Calu3 (cell line): ENCODE data around the gene ZFC3H1. TPM values are rescaled to one million over a fixed set of nuclear protein-coding genes. Genes with fewer than 3 reads are reported as not detected.
"Not testable (repeated sequence)": the region's sequence is repeated elsewhere in the genome, so short reads cannot be mapped to it uniquely, and the experiment has no call there.

Source experiments
- BruUV-seq: library from RNA; stranded (reverse); fragments of 400-500 nt; replicated peaks from 2 replicates; lab custom pipeline; 2021; lab: Mats Ljungman, UMichigan
- CTCF ChIA-PET: fragments of 300-600 bp; sonication (Branson Sonifier 250); formaldehyde crosslinking; loops from one replicate; lab custom pipeline; 2022; ENCODE audit warnings: antibody characterized with exemption; lab: Charles Lee
- DNase-seq: peaks from one replicate; pipeline ENCODE4 v3.0.0; 2022
- H3K27ac Mint-ChIP-seq: one replicate; pipeline ENCODE4 v1.8.0; 2022; ENCODE audit warnings: mixed read lengths; ENCODE audit not compliant: unreplicated experiment
- H3K27me3 Mint-ChIP-seq: one replicate; pipeline ENCODE4 v1.8.0; 2022; ENCODE audit warnings: mixed read lengths; ENCODE audit not compliant: unreplicated experiment
- H3K36me3 Mint-ChIP-seq: one replicate; pipeline ENCODE4 v1.8.0; 2022; ENCODE audit warnings: mild to moderate bottlenecking, moderate library complexity, mixed read lengths; ENCODE audit not compliant: insufficient read depth, unreplicated experiment
- H3K4me1 Mint-ChIP-seq: one replicate; pipeline ENCODE4 v1.8.0; 2022; ENCODE audit warnings: mild to moderate bottlenecking, low read depth, mixed read lengths; ENCODE audit not compliant: unreplicated experiment
- H3K4me3 Mint-ChIP-seq: one replicate; pipeline ENCODE4 v1.8.0; 2022; ENCODE audit warnings: mild to moderate bottlenecking, low read depth, moderate library complexity, mixed read lengths; ENCODE audit not compliant: unreplicated experiment
- H3K9me3 Mint-ChIP-seq: one replicate; pipeline ENCODE4 v1.8.0; 2022; ENCODE audit warnings: low read depth, mixed read lengths; ENCODE audit not compliant: unreplicated experiment
- intact Hi-C: fragments of 100-400 bp; cut with micrococcal nuclease; formaldehyde crosslinking; loops from one replicate; pipeline ENCODE4 v1.10.0; 2022; ENCODE audit not compliant: unreplicated experiment
- total RNA-seq: library from RNA; stranded (reverse); gene quantifications from 2 replicates; pipeline ENCODE4 v1.2.3, GENCODE V29; 2022
- TF ChIP-seq, protein P1 (sequence below): fragments of 200-600 bp; IDR thresholded peaks from one replicate; pipeline ENCODE4 v1.8.0; 2022; ENCODE audit warnings: antibody characterized with exemption; ENCODE audit not compliant: unreplicated experiment

Gene ZFC3H1
- total RNA-seq, 1 experiment from 2014 or later = 66.6 TPM

DNA sequence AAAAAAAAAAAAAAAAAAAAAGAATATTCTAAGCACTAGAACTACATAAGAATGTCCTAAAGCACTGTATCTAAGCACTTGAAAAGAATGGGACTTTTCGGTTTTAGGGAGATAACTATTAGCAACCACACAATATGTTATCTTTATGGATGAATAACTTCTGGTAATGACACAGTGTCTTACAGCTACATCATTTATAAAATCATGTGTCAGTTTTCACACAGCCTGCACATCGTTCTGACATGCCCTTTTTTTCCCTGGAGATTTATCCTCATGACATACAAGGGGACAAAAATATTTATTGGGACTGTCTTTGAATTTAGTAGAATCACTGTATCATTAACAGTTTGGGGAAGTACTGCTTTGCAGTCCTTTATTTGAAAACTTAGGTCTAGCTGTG is 39.6 kb upstream of the ZFC3H1 start:
- TF ChIP-seq, protein P1, sequence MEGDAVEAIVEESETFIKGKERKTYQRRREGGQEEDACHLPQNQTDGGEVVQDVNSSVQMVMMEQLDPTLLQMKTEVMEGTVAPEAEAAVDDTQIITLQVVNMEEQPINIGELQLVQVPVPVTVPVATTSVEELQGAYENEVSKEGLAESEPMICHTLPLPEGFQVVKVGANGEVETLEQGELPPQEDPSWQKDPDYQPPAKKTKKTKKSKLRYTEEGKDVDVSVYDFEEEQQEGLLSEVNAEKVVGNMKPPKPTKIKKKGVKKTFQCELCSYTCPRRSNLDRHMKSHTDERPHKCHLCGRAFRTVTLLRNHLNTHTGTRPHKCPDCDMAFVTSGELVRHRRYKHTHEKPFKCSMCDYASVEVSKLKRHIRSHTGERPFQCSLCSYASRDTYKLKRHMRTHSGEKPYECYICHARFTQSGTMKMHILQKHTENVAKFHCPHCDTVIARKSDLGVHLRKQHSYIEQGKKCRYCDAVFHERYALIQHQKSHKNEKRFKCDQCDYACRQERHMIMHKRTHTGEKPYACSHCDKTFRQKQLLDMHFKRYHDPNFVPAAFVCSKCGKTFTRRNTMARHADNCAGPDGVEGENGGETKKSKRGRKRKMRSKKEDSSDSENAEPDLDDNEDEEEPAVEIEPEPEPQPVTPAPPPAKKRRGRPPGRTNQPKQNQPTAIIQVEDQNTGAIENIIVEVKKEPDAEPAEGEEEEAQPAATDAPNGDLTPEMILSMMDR = no peak
- no peak overlapping the region for H3K4me3 Mint-ChIP-seq
- no peaks in the 10 kb centered on the region for H3K9me3 Mint-ChIP-seq
- CTCF ChIA-PET = interaction anchor here (0.7 kb wide), 1 partner anchor 21 kb away, joined by 4 read pairs; no protein-coding TSS in a partner anchor
- H3K36me3 Mint-ChIP-seq = no peaks in the 10 kb centered on the region
- intact Hi-C loops = no loop called here
- DNase-seq = no peak
- H3K27me3 Mint-ChIP-seq = no peaks in the 10 kb centered on the region
- H3K4me1 Mint-ChIP-seq = peaks cover 7% of the 10 kb centered on the region
- BruUV-seq = no TSS peak
- no peak overlapping the region for H3K27ac Mint-ChIP-seq

DNA sequence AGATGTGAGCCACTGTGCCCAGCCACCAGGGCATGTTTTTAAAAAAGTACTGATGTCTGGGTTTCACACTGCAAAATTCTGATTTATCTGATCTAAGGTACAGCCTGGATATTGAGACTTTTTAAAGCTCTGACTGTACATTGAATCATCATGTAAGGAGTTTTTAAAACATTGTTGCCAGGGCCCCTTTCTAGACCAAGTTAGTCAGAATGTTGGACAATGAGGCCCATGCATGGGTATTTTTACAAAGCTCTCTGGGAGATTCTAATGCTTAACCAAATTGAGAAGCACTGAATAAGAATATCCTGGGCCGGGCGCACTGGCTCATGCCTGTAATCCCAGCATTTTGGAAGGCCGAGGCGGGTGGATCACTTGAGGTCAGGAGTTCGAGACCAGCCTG is 38.9 kb upstream of the ZFC3H1 start:
- Mint-ChIP-seq H3K27ac (no peak overlapping the region), H3K4me3 (no peak overlapping the region), H3K9me3 (no peaks in the 10 kb centered on the region), H3K4me1 (peaks cover under 1% of the 10 kb centered on the region), H3K27me3 (no peaks in the 10 kb centered on the region), H3K36me3 (no peaks in the 10 kb centered on the region)
- intact Hi-C loops = no loop called here
- DNase-seq = no peak
- TF ChIP-seq, protein P1 = no peak
- CTCF ChIA-PET = no interaction called here
- no TSS peak for BruUV-seq

DNA sequence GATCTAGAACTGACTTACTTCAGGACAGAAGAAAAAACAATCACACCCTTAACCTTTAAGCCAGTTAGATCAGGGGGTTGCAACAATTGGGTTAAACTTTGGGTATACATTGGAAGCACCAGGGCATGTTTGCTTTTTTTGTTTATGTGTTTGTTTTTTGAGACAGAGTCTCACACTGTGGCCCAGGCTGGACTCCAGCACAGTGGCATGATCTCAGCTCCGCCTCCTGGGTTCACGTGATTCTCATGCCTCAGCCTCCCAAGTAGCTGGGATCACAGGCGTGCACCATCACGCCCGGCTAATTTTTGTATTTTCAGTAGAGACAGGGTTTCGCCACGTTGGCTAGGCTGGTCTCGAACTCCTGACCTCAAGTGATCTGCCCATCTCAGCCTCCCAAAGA is 38.5 kb upstream of the ZFC3H1 start:
- H3K4me1 Mint-ChIP-seq, BruUV-seq, H3K27ac Mint-ChIP-seq, DNase-seq, CTCF ChIA-PET, H3K36me3 Mint-ChIP-seq, H3K9me3 Mint-ChIP-seq, intact Hi-C loops, H3K27me3 Mint-ChIP-seq, H3K4me3 Mint-ChIP-seq: not testable (repeated sequence)

DNA sequence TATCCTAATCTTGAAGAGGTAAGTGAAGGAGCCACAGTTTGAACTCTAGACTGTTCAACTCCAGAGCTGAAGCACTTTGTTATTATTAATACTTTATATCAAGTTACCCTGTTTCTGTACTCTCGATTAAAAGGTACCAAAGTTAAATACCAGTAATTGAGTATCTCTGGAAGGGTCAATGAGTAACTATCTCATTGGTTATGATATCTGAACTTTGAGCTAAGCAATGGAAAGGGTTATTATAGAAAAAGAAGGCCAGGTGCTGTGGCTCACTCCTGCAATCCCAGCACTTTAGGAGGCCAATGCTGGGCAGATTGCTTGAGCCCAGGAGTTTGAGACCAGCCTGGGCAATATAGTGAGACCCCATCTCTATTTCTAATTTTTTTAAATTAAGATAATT is 32.1 kb upstream of the ZFC3H1 start:
- no peak for DNase-seq
- CTCF ChIA-PET = no interaction called here
- TF ChIP-seq, protein P1 = no peak
- Mint-ChIP-seq H3K4me1 (no peaks in the 10 kb centered on the region), H3K27ac (no peak overlapping the region), H3K27me3 (no peaks in the 10 kb centered on the region), H3K9me3 (no peaks in the 10 kb centered on the region), H3K4me3 (no peak overlapping the region), H3K36me3 (no peaks in the 10 kb centered on the region)
- no TSS peak for BruUV-seq
- intact Hi-C loops = no loop called here

DNA sequence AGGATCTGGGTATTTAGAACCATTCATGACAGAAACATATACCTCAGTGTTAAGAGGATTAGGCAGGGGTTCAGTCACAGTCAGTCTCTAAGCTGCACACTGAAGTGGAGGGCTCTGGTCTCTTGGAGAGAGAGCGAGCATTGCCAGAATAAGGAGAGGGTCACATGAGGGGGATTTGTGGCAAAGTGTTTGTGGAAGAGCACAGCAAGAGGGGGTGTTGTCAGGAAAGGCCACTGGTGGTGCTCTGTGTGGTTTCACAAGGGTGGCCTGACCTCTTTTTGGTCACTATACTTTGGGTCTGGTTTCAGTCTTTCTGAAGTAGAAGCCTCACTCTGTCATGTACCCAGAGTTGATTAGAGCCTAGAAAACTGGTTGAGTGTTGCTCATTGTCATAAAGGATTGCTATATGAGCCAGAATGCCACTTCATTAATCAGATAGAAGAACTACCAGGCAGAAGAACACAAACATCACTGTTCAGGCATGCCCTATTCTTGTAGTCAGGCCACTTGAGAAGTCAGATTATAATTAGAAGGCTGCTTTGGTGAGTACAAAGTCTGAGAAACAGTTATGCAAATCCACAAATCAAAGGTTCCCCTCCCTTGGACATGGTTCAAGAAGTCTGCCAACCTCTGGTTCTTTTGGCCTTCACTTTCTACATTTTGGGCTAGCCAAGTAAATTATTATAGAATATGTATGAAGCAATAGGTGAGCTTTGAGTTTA is 30.6 kb upstream of the ZFC3H1 start:
- Mint-ChIP-seq H3K36me3 (no peaks in the 10 kb centered on the region), H3K4me3 (no peak overlapping the region), H3K27ac (no peak overlapping the region), H3K27me3 (no peaks in the 10 kb centered on the region), H3K9me3 (no peaks in the 10 kb centered on the region), H3K4me1 (no peaks in the 10 kb centered on the region)
- intact Hi-C loops = no loop called here
- CTCF ChIA-PET = no interaction called here
- BruUV-seq = no TSS peak
- no peak for DNase-seq
- TF ChIP-seq, protein P1 = no peak

DNA sequence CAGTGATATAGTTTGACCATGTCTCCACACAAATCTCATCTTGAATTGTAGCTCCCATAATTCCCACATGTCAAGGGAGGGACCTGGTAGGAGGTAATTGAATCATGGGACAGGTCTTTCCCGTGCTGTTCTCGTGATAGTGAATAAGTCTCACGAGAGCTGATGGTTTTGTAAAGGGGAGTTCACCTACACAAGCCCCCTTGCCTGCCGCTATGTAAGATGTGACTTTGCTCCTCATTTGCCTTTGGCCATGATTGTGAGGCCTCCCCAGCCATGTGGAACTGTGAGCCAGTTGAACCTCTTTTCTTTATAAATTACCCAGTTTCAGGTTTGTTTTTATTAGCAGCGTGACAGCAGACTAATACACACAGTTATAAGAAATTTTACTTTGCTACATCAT is 30.0 kb upstream of the ZFC3H1 start:
- H3K27me3 Mint-ChIP-seq, H3K4me3 Mint-ChIP-seq, intact Hi-C loops, H3K4me1 Mint-ChIP-seq, CTCF ChIA-PET, H3K9me3 Mint-ChIP-seq, H3K36me3 Mint-ChIP-seq, H3K27ac Mint-ChIP-seq, DNase-seq, BruUV-seq: not testable (repeated sequence)
